WTC11 (cell line): ENCODE measurements around the gene MGAM2.

Source experiments
- JUN ChIP-seq: sonication (generic); formaldehyde crosslinking; IDR thresholded peaks from 2 replicates; pipeline ENCODE4 v1.8.0; 2023; ENCODE audit warnings: mild to moderate bottlenecking, missing genetic modification reagents
- MAX ChIP-seq: sonication (generic); formaldehyde crosslinking; IDR thresholded peaks from 2 replicates; pipeline ENCODE4 v1.8.0; 2022; ENCODE audit warnings: mild to moderate bottlenecking, missing genetic modification reagents

DNA sequence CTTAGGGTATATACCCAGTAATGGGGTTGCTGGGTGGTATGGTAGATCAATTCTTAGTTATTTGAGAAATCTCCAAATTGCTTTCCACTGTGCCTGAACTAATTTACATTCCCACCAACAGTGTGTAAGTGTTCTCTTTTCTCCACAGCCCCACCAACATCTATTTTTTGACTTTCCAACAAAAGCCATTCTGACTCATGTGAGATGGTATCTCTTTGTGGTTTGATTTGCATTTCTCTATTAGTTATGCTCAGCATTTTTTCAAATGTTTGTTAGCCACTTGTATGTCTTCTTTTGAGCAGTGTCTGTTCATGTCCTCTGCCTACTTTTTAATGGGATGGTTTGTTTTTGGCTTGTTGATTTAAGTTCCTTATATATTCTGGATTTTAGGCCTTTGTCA is 66.4 kb downstream of the MGAM2 start:
- no peak for TF ChIP-seq JUN (CRISPR knock-in tag)
- TF ChIP-seq MAX, result no peak
